ENCODE measurements around the gene GUK1. TPM values are rescaled to one million over a fixed set of nuclear protein-coding genes. Genes with fewer than 3 reads are reported as not detected.

Gene GUK1
- total RNA-seq, 4 donors from 2014 or later, result 234 to 504 (median 299) TPM

- ATAC-seq, result no peak
- WGBS, 2 donors (ENCODE audit: low coverage in 1 of 2), result 92 to 97% methylated on average over 3 to 4 of the region's 4 CpGs
- Histone ChIP-seq H3K9me3 (peaks cover 0 to 19% (median 2%) of the 10 kb centered on the region in 3 donors), H3K4me1 (no peaks in the 10 kb centered on the region), H3K36me3 (peaks cover 0 to 19% of the 10 kb centered on the region in 2 donors), H3K27me3 (no peaks in the 10 kb centered on the region), H3K4me3 (no peak overlapping the region), H3K27ac (no peak overlapping the region)
- no peak for TF ChIP-seq CTCF (IDR thresholded peaks at IDR 0.05)
- TF ChIP-seq EP300 (IDR thresholded peaks at IDR 0.05), result no peak
- no peak for TF ChIP-seq POLR2A (IDR thresholded peaks at IDR 0.05)
- TF ChIP-seq POLR2AphosphoS5 (IDR thresholded peaks at IDR 0.05), result no peak
These were observed 57.6 kb downstream of the GUK1 start for GRCh38 chr1:228197555-228198147.

Small RNAs within 50 kb of the gene (small RNA-seq; reads per million reads assigned to genes)
- gene AL359510.1, result 0 to 0.25 (median 0) reads per million in 4 donors

Other genes with a start within 250 kb of the GUK1 start
- gene WNT9A, start 192.3 kb upstream of the GUK1 start, total RNA-seq, result 10 to 100 TPM in 1 of 4 donors, 1 to 10 TPM in 3; 5.4 to 14.0 (median 6.6) TPM
- gene WNT3A, start 133.3 kb upstream of the GUK1 start, total RNA-seq, result not detected
- gene ARF1, start 57.6 kb upstream of the GUK1 start, total RNA-seq, result 100 to 1,000 TPM; 256 to 385 (median 303) TPM
- 10 to 100 TPM; 11.6 to 16.0 (median 14.6) TPM for gene C1orf35, start 37.0 kb upstream of the GUK1 start, total RNA-seq
- 100 to 1,000 TPM in 2 of 4 donors, 10 to 100 TPM in 2; 50.2 to 394 (median 81.5) TPM for gene MRPL55, start 31.0 kb upstream of the GUK1 start, total RNA-seq
- 1 to 10 TPM; 5.1 to 9.0 (median 7.0) TPM for gene GJC2, start 9.7 kb downstream of the GUK1 start, total RNA-seq
- gene IBA57, start 25.5 kb downstream of the GUK1 start, total RNA-seq, result 10 to 100 TPM in 1 of 4 donors, 1 to 10 TPM in 3; 4.2 to 11.3 (median 7.4) TPM
- gene OBSCN, start 67.8 kb downstream of the GUK1 start, total RNA-seq, result 10 to 100 TPM; 11.1 to 28.4 (median 20.9) TPM

Data from gastroesophageal sphincter (tissue), 4 donors.